HepG2 (cell line): ENCODE data around the gene LRRC72. TPM values are rescaled to one million over a fixed set of nuclear protein-coding genes. Genes with fewer than 3 reads are reported as not detected.

Experiments
- ATAC-seq: fragments of 200-7000 bp; cut with Tn5 transposase; 3 replicates; pipeline ENCODE4 v1.9.1; 2020; ENCODE audit warnings: mild to moderate bottlenecking, moderate library complexity
- BruUV-seq: library from RNA; stranded (reverse); fragments of 400-500 nt; replicated peaks from 2 replicates; lab custom pipeline; 2021; lab: Mats Ljungman, UMichigan
- CTCF ChIA-PET: fragments of 300-600 bp; formaldehyde crosslinking; extraction: SDS; loops from one replicate; lab custom pipeline; 2021; ENCODE audit warnings: low total read pairs, inconsistent platforms, low intra/inter-chr PET ratio; lab: Yijun Ruan, JAX
- POLR2A ChIA-PET: fragments of 350-600 bp; sonication (Branson Sonifier 250); formaldehyde crosslinking; loops from one replicate; lab custom pipeline; 2020; ENCODE audit warnings: antibody characterized with exemption, inconsistent platforms; lab: Yijun Ruan, JAX
- DNase-seq: peaks from one replicate; pipeline ENCODE4 v3.0.0-alpha.2; 2015; ENCODE audit warnings: low spot score
- FAIRE-seq: peaks from 3 replicates; lab custom pipeline; 2011; peaks lifted over from hg19 to GRCh38; lab: Jason Lieb, UNC
- H2AFZ ChIP-seq: one replicate; pipeline ENCODE4 v1.6.1; 2011; ENCODE audit warnings: low read length, inconsistent platforms
- H3K27ac ChIP-seq: fragments of 300-600 bp; 3 replicates; pipeline ENCODE4 v1.8.0; 2011; ENCODE audit warnings: mixed run types, mild to moderate bottlenecking, mixed read lengths, low read length, inconsistent platforms; ENCODE audit not compliant: insufficient read depth; ENCODE audit errors: extremely low read length
- H3K27me3 ChIP-seq, 2 experiments: fragments of 200-600 bp in 1 of 2; 2 replicates in 1 of 2; 3 replicates in 1 of 2; pipeline versions ENCODE4 v1.6.0 to v1.8.0; 2011; ENCODE audit warnings: low read length in 2 of 2, mild to moderate bottlenecking in 2 of 2, moderate library complexity in 2 of 2, inconsistent platforms in 1 of 2; ENCODE audit not compliant: insufficient read depth in 2 of 2, control insufficient read depth in 1 of 2
- H3K36me3 ChIP-seq, 2 experiments: fragments of 200-600 bp in 1 of 2; replicated peaks in 1 of 2; 2 replicates in 1 of 2; 3 replicates in 1 of 2; pipeline versions ENCODE4 v1.5.1 to v1.8.0; 2011; ENCODE audit warnings: low read length in 2 of 2, inconsistent platforms in 1 of 2; ENCODE audit not compliant: insufficient read depth in 2 of 2, control insufficient read depth in 1 of 2
- H3K4me1 ChIP-seq: 2 replicates; pipeline ENCODE4 v1.5.1; 2012; ENCODE audit warnings: low read length, inconsistent platforms; ENCODE audit not compliant: insufficient read depth
- H3K4me2 ChIP-seq: 2 replicates; pipeline ENCODE4 v1.6.0; 2011; ENCODE audit warnings: low read depth, low read length, inconsistent platforms
- H3K4me3 ChIP-seq, 3 experiments: fragments of 200-600 bp in 1 of 3; sonication (generic), shearing (Covaris generic) in 1 of 3; replicated peaks in 1 of 3; 2 replicates each; pipeline ENCODE4 v1.5.1; 2011 to 2016; ENCODE audit warnings: low read length in 3 of 3, inconsistent platforms in 2 of 3, low read depth in 2 of 3, mild to moderate bottlenecking in 2 of 3, control low read depth in 1 of 3, mixed read lengths in 1 of 3; ENCODE audit not compliant: insufficient read depth in 1 of 3
- H3K79me2 ChIP-seq: one replicate; pipeline ENCODE4 v1.6.1; 2011; ENCODE audit warnings: low read length, inconsistent platforms; ENCODE audit not compliant: insufficient read depth
- H3K9ac ChIP-seq: 2 replicates; pipeline ENCODE4 v1.6.0; 2011; ENCODE audit warnings: mild to moderate bottlenecking, low read depth, low read length, inconsistent platforms; ENCODE audit not compliant: insufficient read depth
- H3K9me3 ChIP-seq: 2 replicates; pipeline ENCODE4 v1.5.1; 2012; ENCODE audit warnings: mild to moderate bottlenecking, low read length
- H4K20me1 ChIP-seq: 2 replicates; pipeline ENCODE4 v1.6.0; 2011; ENCODE audit warnings: inconsistent platforms, mild to moderate bottlenecking, low read length, moderate library complexity; ENCODE audit not compliant: insufficient read depth
- CAMTA2 ChIP-seq: sonication (generic); formaldehyde crosslinking; IDR thresholded peaks from 2 replicates; pipeline ENCODE4 v1.4.0; 2020; ENCODE audit warnings: mild to moderate bottlenecking, missing genetic modification reagents, borderline replicate concordance
- CC2D1A ChIP-seq: sonication (generic); formaldehyde crosslinking; IDR thresholded peaks from 2 replicates; pipeline ENCODE4 v1.8.1; 2023; ENCODE audit warnings: mild to moderate bottlenecking, missing genetic modification reagents
- MED8 ChIP-seq: sonication (generic); formaldehyde crosslinking; IDR thresholded peaks from 2 replicates; pipeline ENCODE4 v1.8.1; 2023; ENCODE audit warnings: mild to moderate bottlenecking, missing genetic modification reagents; ENCODE audit not compliant: insufficient replicate concordance
- ZNF260 ChIP-seq: sonication (generic); formaldehyde crosslinking; IDR thresholded peaks from 2 replicates; pipeline ENCODE4 v1.4.0; 2020; ENCODE audit warnings: missing genetic modification reagents, low read depth, mild to moderate bottlenecking, borderline replicate concordance
- ZNF562 ChIP-seq: sonication (generic); formaldehyde crosslinking; IDR thresholded peaks from 2 replicates; pipeline ENCODE4 v1.8.0; 2022; ENCODE audit warnings: missing genetic modification reagents, borderline replicate concordance
- ZNF710 ChIP-seq: sonication (generic); formaldehyde crosslinking; IDR thresholded peaks from 2 replicates; pipeline ENCODE4 v1.5.0; 2020; ENCODE audit warnings: mild to moderate bottlenecking, missing genetic modification reagents, borderline replicate concordance
- ZSCAN22 ChIP-seq: sonication (generic); formaldehyde crosslinking; IDR thresholded peaks from 2 replicates; pipeline ENCODE4 v1.4.0; 2020; ENCODE audit warnings: mild to moderate bottlenecking, missing genetic modification reagents
- WGBS: methylation state at CpG from one replicate; pipeline ENCODE4 v1.1.6; 2017; ENCODE audit warnings: low lambda C conversion rate; 5-methylcytosine and 5-hydroxymethylcytosine counted together
- in situ Hi-C: cut with HindIII; loops from 2 replicates; pipeline ENCODE4 v1.10.0; 2017; ENCODE audit warnings: low pct_unique_long_range_greater_than_20kb; ENCODE audit not compliant: extremely low pct_ligation_motif_present
- intact Hi-C: fragments of 100-400 bp; cut with micrococcal nuclease; formaldehyde crosslinking; loops from one replicate; pipeline ENCODE4 v1.10.0; 2022; ENCODE audit not compliant: unreplicated experiment
- polyA plus RNA-seq, 8 experiments: library from polyadenylated mRNA; depleted of rRNA in 3 of 8; stranded (reverse) in 7 of 8; unstranded in 1 of 8; fragments of >200 nt; fragmentation: Illumina TruSeq in 4 of 8; extraction: Trizol in 4 of 8; gene quantifications; 2 replicates each; pipeline versions ENCODE4 v1.2.1 to v1.2.3, GENCODE V29; 2011 to 2016; ENCODE audit warnings: low read depth in 4 of 8, missing spikeins in 1 of 8, mixed read lengths in 1 of 8; ENCODE audit not compliant: insufficient read depth in 1 of 8
- total RNA-seq, 5 experiments: library from RNA; depleted of rRNA; stranded (reverse); fragments of >200 nt; fragmentation: Illumina TruSeq; extraction: Trizol; gene quantifications; 2 replicates each; pipeline ENCODE4 v1.2.3, GENCODE V29; 2016; ENCODE audit warnings: low read depth in 1 of 5
- TF ChIP-seq, protein P1 (sequence below): sonication (generic); formaldehyde crosslinking; conservative IDR thresholded peaks from 2 replicates; pipeline ENCODE4 v1.8.0; 2022; ENCODE audit warnings: missing genetic modification reagents

LRRC72 gene
- total and polyA plus RNA-seq, 2 of the 13 experiments (the other 11 are each of a cell fraction or from before 2014, with no cell fraction given) = not detected

DNA sequence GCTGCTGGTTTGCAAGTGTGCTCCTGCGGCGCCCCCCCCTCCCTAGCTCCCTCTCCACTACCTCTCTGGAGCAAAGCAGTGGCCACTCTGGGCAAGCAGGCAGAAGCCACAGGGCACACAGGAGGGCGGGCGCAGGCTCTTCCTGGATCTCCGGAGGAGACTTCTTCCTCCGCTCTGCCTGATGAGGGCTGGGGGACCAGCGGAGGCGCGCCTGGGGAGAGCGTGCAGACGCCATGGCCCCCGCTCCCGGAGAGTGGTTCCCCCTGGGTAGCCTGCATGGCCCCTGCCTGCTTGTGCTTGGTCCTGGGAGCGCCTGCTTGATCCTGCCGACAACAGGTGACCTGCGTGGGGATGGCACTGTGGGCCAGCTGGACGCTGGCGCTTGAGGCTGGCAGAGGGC is 89.9 kb downstream of the LRRC72 start:
- ChIA-PET CTCF (no interaction called here), POLR2A (no interaction called here)
- H3K36me3 ChIP-seq = peaks cover 3 to 25% of the 10 kb centered on the region in 2 experiments; a peak in 4 of 5 replicates
- FAIRE-seq (no peak), ATAC-seq (no peak), DNase-seq (no peak)
- H3K79me2 ChIP-seq = no peaks in the 10 kb centered on the region
- no TSS peak for BruUV-seq
- intact Hi-C loops (no loop called here), in situ Hi-C loops (no loop called here)
- H2AFZ ChIP-seq = no peak overlapping the region
- no peaks in the 10 kb centered on the region for H3K27me3 ChIP-seq
- TF ChIP-seq ZSCAN22 (CRISPR knock-in tag) (no peak), MED8 (no peak)
- H3K9ac ChIP-seq = no peak overlapping the region
- 89% methylated on average over 13 of the region's 18 CpGs for WGBS
- H3K4me2 ChIP-seq = no peak overlapping the region
- H3K9me3 ChIP-seq = no peaks in the 10 kb centered on the region
- no peaks in the 10 kb centered on the region for H3K4me1 ChIP-seq
- no peak overlapping the region for H3K4me3 ChIP-seq
- no peaks in the 10 kb centered on the region for H4K20me1 ChIP-seq
- H3K27ac ChIP-seq = no peak overlapping the region

DNA sequence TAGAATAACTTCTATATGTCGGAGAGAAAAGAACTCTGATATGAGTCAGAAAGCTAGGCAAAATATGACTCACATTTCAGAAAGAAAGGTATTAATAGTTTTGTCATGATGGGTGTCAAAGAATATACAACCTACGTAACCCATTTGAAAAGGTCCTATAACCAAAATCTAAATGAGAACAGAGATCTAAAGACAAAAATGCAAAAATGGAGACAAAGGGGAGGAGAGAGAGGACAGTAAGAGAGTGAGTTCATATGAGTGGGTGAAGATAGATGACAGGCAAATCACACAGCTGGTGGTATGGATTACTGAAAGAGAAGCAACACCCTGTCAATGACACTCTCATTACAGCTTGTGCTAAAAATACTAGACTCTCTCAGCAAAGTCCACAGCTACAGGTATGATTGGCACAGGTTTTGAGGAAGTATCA is 93.4 kb downstream of the LRRC72 start:
- CTCF ChIA-PET = no interaction called here
- H3K4me3 ChIP-seq = no peak overlapping the region
- intact Hi-C loops (no loop called here), in situ Hi-C loops (no loop called here)
- no peaks in the 10 kb centered on the region for H3K79me2 ChIP-seq
- H4K20me1 ChIP-seq = no peaks in the 10 kb centered on the region
- POLR2A ChIA-PET = no interaction called here
- H3K27me3 ChIP-seq = no peaks in the 10 kb centered on the region
- no peak overlapping the region for H3K27ac ChIP-seq
- no peaks in the 10 kb centered on the region for H3K9me3 ChIP-seq
- peaks cover 3 to 31% of the 10 kb centered on the region in 2 experiments; a peak in 4 of 5 replicates for H3K36me3 ChIP-seq
- ATAC-seq = no peak
- no peak for FAIRE-seq
- H3K9ac ChIP-seq = no peak overlapping the region
- H3K4me2 ChIP-seq = no peak overlapping the region
- no peaks in the 10 kb centered on the region for H3K4me1 ChIP-seq
- 96% methylated on average over 2 of the region's 2 CpGs for WGBS
- no peak overlapping the region for H2AFZ ChIP-seq
- TF ChIP-seq, protein P1, sequence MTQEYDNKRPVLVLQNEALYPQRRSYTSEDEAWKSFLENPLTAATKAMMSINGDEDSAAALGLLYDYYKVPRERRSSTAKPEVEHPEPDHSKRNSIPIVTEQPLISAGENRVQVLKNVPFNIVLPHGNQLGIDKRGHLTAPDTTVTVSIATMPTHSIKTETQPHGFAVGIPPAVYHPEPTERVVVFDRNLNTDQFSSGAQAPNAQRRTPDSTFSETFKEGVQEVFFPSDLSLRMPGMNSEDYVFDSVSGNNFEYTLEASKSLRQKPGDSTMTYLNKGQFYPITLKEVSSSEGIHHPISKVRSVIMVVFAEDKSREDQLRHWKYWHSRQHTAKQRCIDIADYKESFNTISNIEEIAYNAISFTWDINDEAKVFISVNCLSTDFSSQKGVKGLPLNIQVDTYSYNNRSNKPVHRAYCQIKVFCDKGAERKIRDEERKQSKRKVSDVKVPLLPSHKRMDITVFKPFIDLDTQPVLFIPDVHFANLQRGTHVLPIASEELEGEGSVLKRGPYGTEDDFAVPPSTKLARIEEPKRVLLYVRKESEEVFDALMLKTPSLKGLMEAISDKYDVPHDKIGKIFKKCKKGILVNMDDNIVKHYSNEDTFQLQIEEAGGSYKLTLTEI (CRISPR knock-in tag) = no peak
- TF ChIP-seq ZNF710 (CRISPR knock-in tag) = no peak
- no peak for TF ChIP-seq ZNF562
- no peak for TF ChIP-seq CC2D1A
- no peak for TF ChIP-seq ZNF260 (CRISPR knock-in tag)
- no peak for TF ChIP-seq CAMTA2 (CRISPR knock-in tag)
- no TSS peak for BruUV-seq
- DNase-seq = no peak
